GM10847 (cell line): ENCODE measurements around the gene MCM8.

Experiments used
- POLR2A ChIP-seq: IDR thresholded peaks from 2 replicates; pipeline ENCODE4 v1.6.1; 2011; ENCODE audit not compliant: insufficient read length; ENCODE audit errors: extremely low read depth

The MCM8 gene

GRCh38 chr20:6012179-6012578, 61.7 kb downstream of the MCM8 start:
- no peak for TF ChIP-seq POLR2A

DNA sequence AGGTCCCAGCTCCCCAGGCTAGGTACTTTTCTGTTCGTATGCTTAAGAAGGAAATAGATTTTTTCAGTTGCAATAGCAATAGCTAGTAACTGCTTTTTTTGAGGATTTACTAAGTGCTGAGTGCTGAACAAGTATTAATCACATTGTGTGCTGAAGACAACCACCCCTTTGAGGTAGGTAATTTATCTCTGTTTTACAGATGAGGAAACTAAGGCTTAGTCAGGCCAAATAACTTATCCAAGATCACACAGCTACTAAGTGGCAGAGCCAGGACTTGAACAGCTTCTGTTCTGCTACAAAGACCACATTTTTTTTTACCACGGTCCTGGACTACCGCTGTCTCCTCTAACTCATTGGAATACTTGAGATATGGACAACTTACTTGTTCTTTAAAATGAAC, 63.6 kb downstream of the MCM8 start:
- no peak for TF ChIP-seq POLR2A

- TF ChIP-seq POLR2A: no peak
These were observed 64.5 kb downstream of the MCM8 start for GRCh38 chr20:6014957-6015356.

DNA sequence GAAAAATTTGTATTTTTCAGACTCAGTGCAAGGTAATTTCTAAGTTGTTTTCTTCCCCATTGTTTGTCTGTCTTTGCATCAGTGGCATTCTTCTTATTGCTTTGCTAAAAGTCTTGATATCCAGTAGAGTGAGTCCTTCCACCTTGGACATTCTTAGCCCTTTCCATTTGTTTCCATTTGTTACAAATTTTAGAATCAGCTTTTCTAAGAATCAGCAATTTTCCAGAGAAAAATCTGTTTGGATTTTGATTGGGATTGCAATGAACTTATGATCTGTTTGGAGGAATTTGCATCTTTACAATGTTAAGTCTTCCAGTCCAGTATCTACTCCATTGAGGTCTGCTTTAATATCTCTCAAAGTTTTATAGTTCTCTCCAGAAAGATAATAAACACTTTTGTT, 67.0 kb downstream of the MCM8 start:
- TF ChIP-seq POLR2A: no peak

GRCh38 chr20:6017880-6018279, 67.4 kb downstream of the MCM8 start:
- TF ChIP-seq POLR2A: no peak

DNA sequence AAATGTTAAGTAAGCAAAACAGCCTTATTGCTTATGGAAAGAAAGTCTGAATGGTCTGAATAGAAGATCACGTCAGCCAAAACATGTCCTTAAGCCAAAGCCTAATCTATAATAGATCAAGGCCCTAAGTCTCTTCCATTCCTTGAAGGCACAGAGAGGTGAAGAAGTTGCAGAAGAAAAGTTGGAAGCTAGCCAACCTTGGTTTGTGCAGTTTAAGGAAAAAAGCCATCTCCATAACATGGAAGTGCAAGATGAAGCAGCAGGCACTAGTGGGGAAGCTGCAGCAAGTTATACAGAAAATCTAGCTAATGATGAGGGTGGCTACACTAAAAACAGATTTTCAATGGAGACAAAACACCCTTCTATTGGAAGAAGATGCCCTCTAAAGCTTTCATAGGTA, 74.3 kb downstream of the MCM8 start:
- no peak for TF ChIP-seq POLR2A

DNA sequence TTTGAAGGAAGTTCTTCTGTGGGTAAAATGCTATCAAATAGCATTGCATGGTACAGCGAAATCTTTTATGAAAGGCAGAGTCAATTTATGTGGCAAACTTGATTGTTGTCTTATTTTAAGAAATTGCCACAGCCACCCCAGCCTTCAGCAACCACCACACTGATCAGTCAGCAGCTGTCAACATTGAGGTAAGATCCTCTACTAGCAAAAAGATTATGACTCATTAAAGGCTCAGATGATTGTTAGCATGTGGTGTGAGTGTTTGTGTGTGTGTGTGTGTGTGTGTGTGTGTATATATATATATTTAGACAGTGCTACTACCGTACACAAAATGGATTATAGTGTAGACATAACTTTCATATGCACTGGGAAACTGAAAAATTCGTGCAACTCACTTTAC, 75.6 kb downstream of the MCM8 start:
- no peak for TF ChIP-seq POLR2A

DNA sequence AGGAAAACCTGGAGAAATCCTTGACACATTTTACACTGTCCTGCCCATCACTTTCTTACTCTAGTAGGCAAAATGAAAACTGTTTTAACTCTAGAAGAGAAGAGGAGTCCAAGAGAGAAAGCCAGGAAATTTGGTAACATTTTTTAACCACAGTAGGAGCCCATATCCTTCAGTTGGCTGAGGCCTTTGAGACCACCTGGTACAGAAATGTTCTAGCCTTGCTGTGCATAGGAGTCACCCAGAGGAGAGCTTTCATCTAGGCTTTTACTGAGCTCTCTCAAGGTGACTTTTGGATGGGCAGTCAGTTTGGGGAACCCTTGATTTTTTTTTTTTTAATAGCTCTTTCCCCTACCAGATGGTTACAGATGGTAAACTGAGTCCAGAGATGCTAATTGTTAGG, 78.4 kb downstream of the MCM8 start:
- no peak for TF ChIP-seq POLR2A

GRCh38 chr20:6029538-6029937, 79.1 kb downstream of the MCM8 start:
- no peak for TF ChIP-seq POLR2A

DNA sequence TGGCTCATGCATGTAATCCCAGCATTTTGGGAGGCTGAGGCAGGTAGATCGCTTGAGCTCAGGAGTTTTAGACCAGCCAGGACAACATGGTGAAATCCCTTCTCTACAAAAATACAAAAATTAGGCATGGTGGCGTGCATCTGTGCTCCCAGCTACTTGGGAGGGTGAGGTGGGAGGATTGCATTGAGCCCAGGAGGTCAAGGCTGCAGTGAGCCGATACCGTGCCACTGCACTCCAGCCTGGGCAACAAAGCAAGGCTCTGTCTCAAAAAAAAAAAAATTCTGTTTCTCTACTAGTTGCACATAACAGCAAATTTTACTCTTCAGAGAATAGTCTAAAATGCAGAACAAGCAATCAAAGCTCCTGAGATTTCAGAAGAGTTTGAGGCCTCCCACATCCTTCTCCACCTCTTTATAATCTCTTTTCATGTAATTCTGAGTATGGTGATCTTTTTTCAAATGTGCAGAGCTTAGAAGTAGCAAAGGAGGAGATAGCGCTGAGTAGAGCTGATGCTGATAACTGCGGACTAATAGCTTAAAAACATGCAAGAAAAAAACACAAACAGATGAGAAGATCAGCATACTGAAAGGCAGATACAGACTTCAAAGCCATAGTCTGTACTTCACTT, 80.1 kb downstream of the MCM8 start:
- no peak for TF ChIP-seq POLR2A

DNA sequence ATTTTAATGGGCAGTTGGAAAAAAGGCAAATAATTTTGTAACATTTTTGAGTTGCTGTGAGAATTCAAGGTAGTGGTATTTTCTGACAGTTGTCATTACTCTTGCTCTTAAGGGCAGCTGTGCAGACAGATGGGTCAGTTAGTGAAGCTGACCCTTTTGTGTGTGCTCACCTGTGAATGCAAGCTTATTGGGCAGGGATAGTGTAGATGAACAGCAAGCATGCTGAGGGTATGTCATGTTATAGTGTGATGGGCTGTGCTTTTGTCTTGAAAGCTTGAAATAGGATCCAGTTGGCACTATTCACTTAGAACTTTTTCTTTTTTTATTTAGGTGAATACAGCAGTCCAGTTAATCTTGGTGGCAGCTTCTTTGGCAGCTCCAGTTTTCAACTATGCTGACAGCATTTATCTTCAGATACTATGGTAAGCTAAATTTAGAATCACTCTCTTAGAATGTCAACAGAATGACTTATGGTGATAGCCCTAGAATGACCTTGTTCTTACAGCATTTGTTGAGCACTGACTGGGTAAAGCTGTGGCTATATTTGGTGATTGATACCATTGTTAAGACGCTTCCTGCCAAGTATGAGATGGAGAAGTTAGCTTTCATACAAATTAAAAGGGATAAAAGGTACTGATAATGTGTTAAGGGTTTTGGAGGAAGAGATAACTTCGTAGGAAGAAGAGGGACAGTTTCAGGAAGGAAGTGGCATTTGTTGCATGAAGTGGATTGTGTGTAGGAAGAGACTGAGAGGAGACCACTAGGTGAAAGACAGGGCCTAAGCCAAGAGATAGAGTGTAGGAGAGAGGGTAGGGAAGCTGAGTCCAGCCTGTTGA, 83.9 kb downstream of the MCM8 start:
- no peak for TF ChIP-seq POLR2A

DNA sequence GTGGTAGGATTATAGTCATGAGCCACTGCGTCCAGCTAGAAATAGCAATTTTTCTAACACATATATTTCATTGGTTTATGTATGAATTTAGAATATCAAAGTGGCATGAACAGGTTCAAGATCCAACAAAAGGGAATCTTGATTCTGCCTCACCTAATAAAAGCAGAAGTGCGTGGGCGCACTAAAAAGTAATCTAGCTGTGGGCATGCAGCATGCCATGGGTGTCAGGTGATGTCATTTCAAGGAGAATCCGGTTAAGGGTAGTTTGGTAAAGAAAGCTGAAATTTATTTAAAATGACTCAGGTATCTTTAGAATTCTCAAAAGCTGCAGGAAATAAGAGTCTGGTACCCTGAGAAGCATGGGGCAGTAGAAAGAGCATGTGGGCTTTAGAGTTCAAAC, 85.8 kb downstream of the MCM8 start:
- TF ChIP-seq POLR2A: no peak

DNA sequence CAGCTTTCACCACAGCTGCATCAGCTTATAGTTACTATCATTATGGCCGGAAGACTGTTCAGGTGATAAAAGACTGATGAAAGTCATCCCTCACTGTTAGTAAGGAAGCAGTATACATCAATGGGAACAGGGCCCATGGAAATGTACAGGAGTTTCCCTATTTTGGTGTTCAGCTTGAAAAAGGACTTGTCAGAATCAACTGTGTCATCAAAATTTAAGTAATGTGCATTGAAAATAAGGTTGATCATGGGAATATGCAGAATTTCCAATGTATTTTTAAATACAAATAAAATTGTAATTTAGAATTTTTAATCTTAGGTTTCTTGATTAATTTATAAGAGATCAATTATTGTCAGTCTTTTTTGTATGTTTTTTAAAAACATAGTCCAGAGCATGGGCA, 86.6 kb downstream of the MCM8 start:
- no peak for TF ChIP-seq POLR2A

DNA sequence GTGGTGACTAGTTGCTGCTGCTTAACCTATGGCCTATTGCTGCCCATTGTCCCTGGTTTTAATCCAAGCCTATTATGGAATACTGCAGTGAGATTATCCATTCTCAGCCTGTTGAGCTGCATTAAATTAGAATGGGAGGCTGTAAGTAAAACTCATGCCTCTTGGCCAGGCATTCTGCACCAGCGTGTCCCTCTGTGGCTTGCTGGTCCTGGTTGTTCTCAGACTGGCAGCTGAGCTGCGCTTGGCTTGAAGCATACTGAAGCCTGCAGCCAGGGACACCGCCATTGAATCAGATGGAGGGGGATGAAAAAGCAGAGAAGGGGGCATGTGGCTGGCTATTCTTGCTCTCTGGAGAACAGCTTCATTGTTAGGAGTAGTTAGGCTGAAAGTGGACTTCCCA, 87.8 kb downstream of the MCM8 start:
- TF ChIP-seq POLR2A: no peak

- no peak for TF ChIP-seq POLR2A
These were observed 89.3 kb downstream of the MCM8 start for GRCh38 chr20:6039766-6040165.

DNA sequence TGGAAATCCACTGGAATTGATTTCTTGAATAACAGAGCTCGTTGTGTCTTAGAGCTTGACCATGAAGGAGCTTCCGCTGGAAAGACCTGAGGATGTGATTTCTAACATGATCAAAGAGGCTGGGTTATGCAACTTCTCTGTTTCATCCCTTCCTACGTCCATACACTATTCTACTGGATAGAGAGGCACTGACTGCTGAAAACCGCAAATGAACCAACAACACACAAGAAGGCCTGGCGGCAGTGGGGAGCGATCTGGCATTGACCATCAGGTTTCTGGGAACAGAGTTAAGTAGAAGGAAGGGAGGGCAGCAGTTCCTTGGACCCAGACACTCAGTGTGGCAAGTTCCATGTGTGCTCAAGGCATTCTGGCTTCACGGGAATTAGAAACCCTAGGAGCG, 90.1 kb downstream of the MCM8 start:
- TF ChIP-seq POLR2A: no peak

DNA sequence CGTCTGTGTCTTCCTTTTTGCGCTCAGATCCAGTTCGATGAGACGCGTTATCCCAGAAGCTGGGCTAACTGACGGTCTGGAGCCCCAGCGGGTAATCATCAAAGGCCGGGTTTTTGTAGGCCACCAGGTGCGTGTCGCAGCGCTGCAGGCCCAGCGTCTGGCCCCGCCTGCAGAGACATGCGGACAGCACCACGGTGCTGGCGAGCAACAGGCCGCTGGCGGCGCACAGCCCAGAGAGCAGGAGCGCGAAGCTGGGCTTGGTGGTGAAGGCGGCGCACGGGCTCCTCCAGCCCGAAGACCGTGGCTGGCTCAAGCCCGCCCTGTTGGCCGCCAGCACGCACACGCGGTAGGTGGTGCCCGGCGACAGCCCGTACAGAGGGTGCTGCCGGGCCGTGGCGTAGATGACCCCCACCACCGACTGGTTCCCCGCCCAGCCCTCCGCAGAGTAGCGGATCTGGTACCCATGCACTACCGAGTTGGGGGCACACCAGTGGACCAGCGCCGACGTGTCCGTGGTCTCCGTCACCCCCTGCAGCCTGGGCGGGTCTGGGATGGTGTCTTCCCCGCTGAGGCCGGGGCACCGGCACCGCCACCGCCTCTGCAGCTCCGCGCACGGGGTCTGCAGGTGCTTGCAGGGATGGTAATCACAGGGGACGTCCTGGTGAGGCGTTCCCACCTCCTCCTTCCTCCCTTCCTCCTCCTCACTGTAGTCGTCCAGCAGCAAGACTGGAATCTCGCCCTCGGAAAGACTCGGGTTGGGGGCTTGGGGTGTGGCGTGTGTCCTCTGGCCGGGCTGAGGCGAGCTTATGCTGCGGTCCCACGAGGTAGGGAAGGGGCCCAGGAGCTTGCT, 90.7 kb downstream of the MCM8 start:
- TF ChIP-seq POLR2A: no peak

- TF ChIP-seq POLR2A: no peak
These were observed 91.4 kb downstream of the MCM8 start for GRCh38 chr20:6041808-6042265.
